Stimulated activated CD8-positive, alpha-beta memory T cell treated with anti-CD3 and anti-CD28 coated beads, Interleukin-4, amount 100 ng/mL, for 1 hour (primary cell): ENCODE data around the gene MSX2.

ENCODE experiments used
- DNase-seq, 2 donors: peaks; one replicate each; pipeline ENCODE4 v3.0.0-alpha.2; 2020; ENCODE audit warnings: low read depth in 2 of 2, low spot score in 1 of 2

The MSX2 gene

DNA sequence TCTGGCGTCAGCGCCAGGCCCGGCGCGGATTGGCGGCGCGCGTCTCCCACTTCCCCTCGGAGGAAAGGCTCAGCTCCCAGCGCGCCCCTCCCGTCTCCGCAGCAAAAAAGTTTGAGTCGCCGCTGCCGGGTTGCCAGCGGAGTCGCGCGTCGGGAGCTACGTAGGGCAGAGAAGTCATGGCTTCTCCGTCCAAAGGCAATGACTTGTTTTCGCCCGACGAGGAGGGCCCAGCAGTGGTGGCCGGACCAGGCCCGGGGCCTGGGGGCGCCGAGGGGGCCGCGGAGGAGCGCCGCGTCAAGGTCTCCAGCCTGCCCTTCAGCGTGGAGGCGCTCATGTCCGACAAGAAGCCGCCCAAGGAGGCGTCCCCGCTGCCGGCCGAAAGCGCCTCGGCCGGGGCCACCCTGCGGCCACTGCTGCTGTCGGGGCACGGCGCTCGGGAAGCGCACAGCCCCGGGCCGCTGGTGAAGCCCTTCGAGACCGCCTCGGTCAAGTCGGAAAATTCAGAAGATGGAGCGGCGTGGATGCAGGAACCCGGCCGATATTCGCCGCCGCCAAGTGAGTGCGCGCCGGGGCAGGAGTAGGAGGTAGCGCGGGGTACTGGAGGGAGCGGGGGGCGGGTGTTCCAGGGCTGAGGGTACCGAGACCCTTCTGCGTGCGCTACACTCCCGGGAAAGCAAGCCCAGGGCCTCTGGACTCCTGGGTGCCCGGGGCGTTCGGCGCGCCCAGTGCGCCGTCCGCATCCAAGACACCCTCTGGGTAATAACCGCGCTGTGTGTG, at the start of gene MSX2:
TSS of gene MSX2 (plus strand) at position 99 of the 777 bp plus-strand sequence. CDS start at position 177, 78 bp downstream.
- DNase-seq: no peak

- DNase-seq: no peak
Observed at GRCh38 chr5:174675110-174675509, 49.3 kb upstream of the MSX2 start.

DNA sequence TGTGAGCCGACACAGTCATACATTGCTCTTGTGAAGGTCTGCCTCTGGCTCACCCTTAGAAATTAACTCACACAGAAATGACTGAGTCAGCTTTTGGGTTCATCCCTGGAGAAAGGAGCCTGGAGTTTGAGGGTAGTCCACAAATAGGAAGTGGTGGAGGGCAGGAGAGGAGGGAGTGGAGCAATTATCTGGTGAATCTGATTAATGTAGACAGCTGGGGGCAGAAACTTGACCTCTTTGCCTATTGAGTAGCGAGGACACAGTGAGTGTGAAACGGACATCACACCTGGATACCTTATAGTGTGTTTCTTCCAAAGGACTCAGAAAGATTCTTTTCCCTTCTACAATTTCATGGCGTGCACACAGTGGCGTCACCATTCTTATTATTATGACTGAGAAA, 48.5 kb upstream of the MSX2 start:
- no peak for DNase-seq

GRCh38 chr5:174678107-174678506, 46.3 kb upstream of the MSX2 start:
- DNase-seq: no peak

- DNase-seq: no peak
Observed at GRCh38 chr5:174680901-174681565, 43.3 kb upstream of the MSX2 start.

DNA sequence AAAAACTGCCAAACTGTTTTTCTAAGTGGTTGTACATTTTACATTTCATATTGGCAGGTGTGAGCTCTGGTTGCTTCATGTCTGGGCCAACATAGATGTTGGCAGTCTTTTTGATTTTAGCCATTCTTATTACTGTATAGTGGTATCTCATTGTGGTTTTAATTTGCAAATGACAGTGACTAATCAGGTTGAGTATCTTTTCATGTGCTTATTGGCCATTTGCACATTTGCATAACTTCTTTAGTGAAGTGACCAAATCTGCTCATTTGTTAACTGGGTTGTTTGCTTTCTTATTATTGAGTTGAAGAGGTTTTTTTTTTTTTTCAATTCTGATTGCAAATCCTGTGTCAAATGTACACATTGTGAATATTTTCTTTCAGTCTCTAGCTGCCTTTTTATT, 36.9 kb upstream of the MSX2 start:
- DNase-seq: no peak

DNA sequence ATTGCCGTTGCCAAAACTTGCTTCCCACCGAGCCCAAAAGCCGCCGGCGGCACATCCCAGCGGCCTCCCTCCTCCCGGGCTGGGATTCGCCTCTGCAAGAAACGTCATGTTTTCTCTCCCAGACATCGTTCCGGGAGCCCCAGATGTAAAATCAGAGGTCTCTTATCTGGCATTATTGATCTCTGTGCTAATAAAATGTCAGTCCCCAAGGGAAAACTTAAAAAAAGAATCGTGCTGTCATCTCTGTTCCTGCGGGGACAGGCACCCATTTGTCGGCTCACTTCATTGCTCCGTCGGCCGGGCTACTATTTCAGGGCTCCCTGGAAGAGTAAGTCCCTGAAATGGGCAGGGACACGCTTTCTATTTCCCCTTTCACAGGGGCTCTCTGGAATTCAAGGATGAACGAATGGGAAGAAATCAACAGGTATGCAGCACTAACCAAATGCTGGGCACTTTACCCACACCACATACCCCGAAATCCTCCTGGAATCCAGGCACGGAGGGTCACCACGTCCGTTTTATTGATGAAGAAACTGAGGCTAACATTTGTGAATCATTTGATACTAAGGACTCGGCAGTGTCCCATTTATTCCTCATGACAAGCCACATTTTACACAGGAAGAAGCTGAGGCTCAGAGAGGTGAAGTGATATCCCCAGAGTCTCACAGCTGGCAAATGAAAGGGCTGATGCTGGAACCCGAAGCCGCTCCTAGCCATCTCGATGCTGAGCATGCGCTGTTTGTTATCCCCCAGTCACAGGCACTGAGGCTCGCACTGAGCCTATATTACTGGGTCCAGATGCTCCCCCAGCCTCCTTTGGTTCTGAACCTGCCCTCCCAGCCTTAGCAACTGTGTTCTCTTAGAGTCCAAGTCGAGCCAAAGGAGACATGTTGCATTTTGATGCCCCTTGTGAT, 35.7 kb upstream of the MSX2 start:
- no peak for DNase-seq

GRCh38 chr5:174690271-174690670, 34.1 kb upstream of the MSX2 start:
- no peak for DNase-seq

GRCh38 chr5:174692381-174692780, 32.0 kb upstream of the MSX2 start:
- DNase-seq: no peak

DNA sequence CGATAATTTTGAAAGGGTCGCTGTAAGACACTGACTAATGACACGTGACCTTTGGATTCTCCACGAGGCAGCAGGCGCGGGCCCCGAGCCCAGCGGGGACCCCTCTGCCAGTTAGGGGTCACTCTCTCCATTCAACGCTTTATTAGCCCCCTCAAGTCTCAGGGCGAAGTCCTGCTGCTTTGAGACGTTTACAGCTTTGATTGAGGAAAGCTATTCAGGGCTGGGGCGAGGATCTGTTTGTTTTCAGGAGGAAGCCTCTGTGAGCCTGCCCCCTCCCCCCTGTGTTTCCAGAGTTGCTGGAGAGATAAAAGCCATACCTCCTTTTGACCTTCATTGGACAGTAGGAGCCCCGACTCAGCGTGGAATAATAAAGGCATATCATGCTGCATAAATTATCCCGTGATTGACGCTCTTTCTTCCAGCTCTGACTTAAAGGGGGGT, 31.4 kb upstream of the MSX2 start:
- no peak for DNase-seq

DNA sequence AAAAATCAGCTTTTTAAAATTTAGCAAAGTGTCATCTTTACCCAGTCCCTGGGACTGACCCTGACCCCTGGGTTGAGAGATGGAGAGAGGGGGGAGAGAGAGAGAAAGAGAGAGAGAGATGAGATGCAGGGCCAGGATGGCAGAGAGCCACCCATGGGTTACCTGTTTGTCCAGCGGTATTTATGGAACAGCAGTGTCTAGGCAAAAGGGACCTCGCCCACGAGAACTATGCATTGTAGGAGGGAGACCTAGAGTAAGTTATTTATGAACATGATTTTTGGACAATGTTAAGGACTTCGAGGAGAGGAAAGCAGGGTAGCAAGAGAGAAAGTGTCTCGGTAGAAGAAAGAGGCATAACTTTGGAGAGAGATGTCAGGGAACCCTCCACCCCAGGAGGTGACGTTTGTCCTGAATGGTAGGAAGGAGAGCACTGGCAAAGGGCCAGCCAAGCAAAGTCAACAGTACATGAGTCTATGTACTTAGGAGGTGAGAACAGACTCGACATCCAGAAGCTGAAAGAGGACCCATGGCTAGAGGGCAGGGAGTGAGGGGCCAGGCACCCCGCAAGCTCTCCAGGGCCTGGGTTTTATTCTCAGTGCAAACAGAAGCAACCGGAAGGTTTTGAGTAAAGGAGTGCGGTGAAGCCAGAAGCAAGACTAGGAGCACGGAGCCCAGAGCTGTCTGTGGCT, 30.5 kb upstream of the MSX2 start:
- DNase-seq: no peak

GRCh38 chr5:174694611-174695010, 29.8 kb upstream of the MSX2 start:
- DNase-seq: no peak

DNA sequence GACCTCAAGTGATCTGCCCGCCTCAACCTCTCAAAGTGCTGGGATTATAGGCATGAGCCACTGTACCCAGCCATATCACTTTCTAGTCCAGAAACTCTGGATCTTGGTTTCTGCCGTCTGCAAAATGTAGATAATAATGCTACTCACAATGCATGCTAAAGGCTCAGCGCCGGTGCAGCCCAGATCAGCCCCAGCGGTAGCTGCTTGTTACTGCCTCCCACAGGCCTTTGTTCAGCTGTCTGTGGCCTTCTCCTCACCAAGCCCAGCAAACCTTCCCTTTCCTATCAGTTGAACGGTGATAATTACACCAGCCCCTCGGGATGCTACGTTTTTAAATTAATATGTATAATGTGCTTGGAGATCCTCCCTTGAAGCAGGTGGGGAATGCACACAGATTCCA, 26.2 kb upstream of the MSX2 start:
- no peak for DNase-seq

- DNase-seq: no peak
Observed at GRCh38 chr5:174699131-174699530, 25.3 kb upstream of the MSX2 start.

DNA sequence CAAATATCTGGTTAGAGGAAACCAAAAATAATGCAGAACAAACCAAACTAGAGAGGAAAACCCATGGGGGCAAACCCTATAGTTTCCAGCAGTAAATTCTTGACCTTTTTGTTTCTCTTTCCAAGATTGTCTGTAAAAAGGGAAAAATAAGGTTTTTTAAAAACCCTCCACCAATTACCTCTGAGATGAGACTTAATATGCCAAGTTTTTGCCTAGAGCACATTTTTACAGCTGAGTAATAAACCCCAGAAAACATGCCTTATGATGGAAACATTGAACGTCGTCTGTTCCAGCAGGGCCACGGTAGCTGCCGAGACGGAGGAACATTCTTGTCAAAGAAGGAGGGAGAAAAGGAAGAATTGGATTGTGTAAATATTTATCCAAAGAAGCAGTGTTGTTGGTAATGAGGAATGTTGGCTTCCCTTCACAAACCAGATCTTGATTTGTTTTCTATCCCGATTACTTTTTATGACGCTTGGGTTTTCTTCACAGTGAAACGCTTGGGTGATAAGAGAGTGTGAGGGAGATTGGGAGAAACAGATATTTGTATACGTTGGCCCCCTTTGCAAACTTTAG, 17.3 kb upstream of the MSX2 start:
- DNase-seq: no peak

- no peak for DNase-seq
Observed at GRCh38 chr5:174707671-174708070, 16.7 kb upstream of the MSX2 start.

- no peak for DNase-seq
Observed at GRCh38 chr5:174708476-174709207, 15.7 kb upstream of the MSX2 start.

DNA sequence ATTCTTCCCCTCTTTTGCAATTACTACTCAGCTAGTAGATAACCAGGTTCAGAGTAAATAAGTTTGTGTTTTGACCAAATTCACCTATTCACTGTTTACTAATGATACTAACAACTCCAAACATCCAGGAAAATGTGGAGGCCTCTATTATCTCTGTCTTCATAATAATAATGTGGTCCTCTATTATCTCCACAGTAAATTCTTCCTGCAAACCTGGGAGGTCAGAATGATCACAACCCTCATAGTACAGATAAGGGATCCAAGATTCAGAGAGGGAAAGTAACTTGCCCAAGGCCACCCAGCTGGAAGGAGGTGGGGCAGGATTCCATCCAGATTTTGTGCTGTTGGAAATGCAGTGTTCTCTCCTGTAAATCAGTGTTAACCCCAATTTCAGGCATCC, 9.6 kb upstream of the MSX2 start:
- DNase-seq: no peak

GRCh38 chr5:174715804-174716203, 8.6 kb upstream of the MSX2 start:
- DNase-seq: no peak

DNA sequence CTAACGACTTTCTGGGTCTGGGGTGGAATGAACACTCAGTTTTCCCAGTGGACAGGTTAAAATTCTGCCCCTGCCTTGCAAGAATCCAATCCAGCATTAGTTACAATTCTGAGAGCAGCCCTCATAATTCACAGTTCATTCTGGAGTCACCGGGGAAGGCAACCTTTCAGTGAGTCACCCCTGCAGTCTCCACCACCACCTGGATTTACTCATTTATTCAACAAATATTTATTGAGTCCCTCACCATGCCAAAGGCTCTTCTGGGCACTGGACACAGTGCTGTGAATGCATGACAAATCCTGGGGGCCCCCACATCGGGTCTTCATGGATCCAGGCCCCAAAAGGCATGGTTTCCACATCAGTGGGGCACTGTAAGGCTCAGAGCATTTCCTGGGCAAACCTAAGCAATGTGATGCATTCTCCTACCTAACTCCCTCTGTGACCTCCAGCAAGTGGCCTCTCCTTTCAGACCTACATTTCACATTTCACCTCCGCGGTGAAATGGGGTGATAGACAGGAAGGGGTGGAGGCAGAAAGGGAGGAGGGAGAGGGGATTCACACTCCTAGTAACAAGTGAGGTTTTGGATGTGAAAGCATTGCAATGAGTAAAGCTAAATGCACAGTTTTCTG, 6.4 kb upstream of the MSX2 start:
- DNase-seq: no peak
